Astrocyte (in vitro differentiated cells and primary cell): ENCODE data around the gene PLXNC1.

Experiments used
- CTCF ChIP-seq: IDR thresholded peaks from 2 replicates; pipeline ENCODE4 v1.5.1; 2011; ENCODE audit warnings: low read depth, mild to moderate bottlenecking, inconsistent platforms, low read length, moderate library complexity; ENCODE audit not compliant: insufficient read depth
- EZH2 ChIP-seq: IDR thresholded peaks from 2 replicates; pipeline ENCODE4 v1.6.1; 2012; ENCODE audit warnings: mild to moderate bottlenecking, low read length, inconsistent platforms; ENCODE audit not compliant: insufficient read depth

GRCh38 chr12:94184995-94185719 lies 36.8 kb downstream of the PLXNC1 start:
- TF ChIP-seq CTCF (no peak), EZH2 (no peak)
